HepG2 (cell line): Measurements from ENCODE around the gene TLK1. TPM values are rescaled to one million over a fixed set of nuclear protein-coding genes. Genes with fewer than 3 reads are reported as not detected.

Source experiments
- ATM ChIP-seq: fragments of 450-650 bp; IDR thresholded peaks from 2 replicates; pipeline ENCODE4 v1.7.1; 2017; ENCODE audit warnings: mild to moderate bottlenecking, borderline replicate concordance
- CEBPG ChIP-seq: IDR thresholded peaks from 2 replicates; pipeline ENCODE4 v1.6.1; 2016
- CREM ChIP-seq, 2 experiments: sonication (generic) in 1 of 2; formaldehyde crosslinking in 1 of 2; IDR thresholded peaks; 2 replicates each; pipeline versions ENCODE4 v1.4.0 to v1.6.1; 2016 to 2020; ENCODE audit warnings: antibody characterized with exemption in 1 of 2, mild to moderate bottlenecking in 1 of 2, missing genetic modification reagents in 1 of 2
- E2F2 ChIP-seq: sonication (generic); formaldehyde crosslinking; IDR thresholded peaks from 2 replicates; pipeline ENCODE4 v1.4.0; 2020; ENCODE audit warnings: missing genetic modification reagents, borderline replicate concordance
- HIC2 ChIP-seq: sonication (generic); formaldehyde crosslinking; IDR thresholded peaks from 2 replicates; pipeline ENCODE4 v1.9.0; 2022; ENCODE audit warnings: low read depth, missing genetic modification reagents
- HNF4A ChIP-seq: sonication (generic); formaldehyde crosslinking; IDR thresholded peaks from 2 replicates; pipeline ENCODE4 v1.4.0; 2020; ENCODE audit warnings: missing genetic modification reagents
- HNF4G ChIP-seq, 2 experiments: sonication (generic) in 1 of 2; formaldehyde crosslinking in 1 of 2; IDR thresholded peaks; 2 replicates each; pipeline versions ENCODE4 v1.4.0 to v1.6.1; 2011 to 2020; ENCODE audit warnings: borderline replicate concordance in 2 of 2, low read depth in 2 of 2, mild to moderate bottlenecking in 2 of 2, low read length in 1 of 2, missing genetic modification reagents in 1 of 2, moderate library complexity in 1 of 2
- KMT2A ChIP-seq: sonication (generic); formaldehyde crosslinking; IDR thresholded peaks from 2 replicates; pipeline ENCODE4 v1.4.0; 2020; ENCODE audit warnings: missing genetic modification reagents
- MAF1 ChIP-seq: sonication (generic); formaldehyde crosslinking; IDR thresholded peaks from 2 replicates; pipeline ENCODE4 v1.5.0; 2020; ENCODE audit warnings: missing genetic modification reagents, borderline replicate concordance
- MED1 ChIP-seq: sonication (generic); formaldehyde crosslinking; IDR thresholded peaks from 2 replicates; pipeline ENCODE4 v1.4.0; 2020; ENCODE audit warnings: missing genetic modification reagents
- MED8 ChIP-seq: sonication (generic); formaldehyde crosslinking; IDR thresholded peaks from 2 replicates; pipeline ENCODE4 v1.8.1; 2023; ENCODE audit warnings: mild to moderate bottlenecking, missing genetic modification reagents; ENCODE audit not compliant: insufficient replicate concordance
- MYC ChIP-seq: sonication (generic); formaldehyde crosslinking; IDR thresholded peaks from 2 replicates; pipeline ENCODE4 v1.9.0; 2021; ENCODE audit warnings: missing genetic modification reagents, borderline replicate concordance
- NCOA5 ChIP-seq: sonication (generic); formaldehyde crosslinking; IDR thresholded peaks from 2 replicates; pipeline ENCODE4 v1.4.0; 2020; ENCODE audit warnings: missing genetic modification reagents
- NONO ChIP-seq, 2 experiments: fragments of 450-650 bp in 1 of 2; sonication (generic) in 1 of 2; formaldehyde crosslinking in 1 of 2; IDR thresholded peaks in 1 of 2; conservative IDR thresholded peaks in 1 of 2; 2 replicates each; pipeline versions ENCODE4 v1.6.1 to v1.8.0; 2017 to 2022; ENCODE audit warnings: mild to moderate bottlenecking in 1 of 2, missing genetic modification reagents in 1 of 2, moderate library complexity in 1 of 2
- NPAS2 ChIP-seq: sonication (generic); formaldehyde crosslinking; IDR thresholded peaks from 2 replicates; pipeline ENCODE4 v1.8.0; 2022; ENCODE audit warnings: mild to moderate bottlenecking, missing genetic modification reagents, borderline replicate concordance
- SMAD3 ChIP-seq: sonication (generic); formaldehyde crosslinking; IDR thresholded peaks from 2 replicates; pipeline ENCODE4 v1.4.0; 2020; ENCODE audit warnings: missing genetic modification reagents
- SMARCC2 ChIP-seq: fragments of 450-650 bp; IDR thresholded peaks from 2 replicates; pipeline ENCODE4 v1.6.1; 2017; ENCODE audit warnings: antibody characterized with exemption, mild to moderate bottlenecking
- STAG1 ChIP-seq: sonication (generic); formaldehyde crosslinking; IDR thresholded peaks from 2 replicates; pipeline ENCODE4 v1.4.0; 2020; ENCODE audit warnings: missing genetic modification reagents
- TBX2 ChIP-seq: sonication (generic); formaldehyde crosslinking; IDR thresholded peaks from 2 replicates; pipeline ENCODE4 v1.5.0; 2020; ENCODE audit warnings: missing genetic modification reagents, mild to moderate bottlenecking, borderline replicate concordance
- TCF7 ChIP-seq: sonication (generic); IDR thresholded peaks from 2 replicates; pipeline ENCODE4 v1.6.1; 2016; ENCODE audit warnings: antibody characterized with exemption, low read depth
- THAP11 ChIP-seq: IDR thresholded peaks from 2 replicates; pipeline ENCODE4 v1.6.1; 2016; ENCODE audit warnings: missing biosample characterization, missing genetic modification reagents
- ZNF235 ChIP-seq: sonication (generic); formaldehyde crosslinking; IDR thresholded peaks from 2 replicates; pipeline ENCODE4 v1.8.1; 2023; ENCODE audit warnings: mild to moderate bottlenecking, missing genetic modification reagents, borderline replicate concordance
- ZNF331 ChIP-seq: sonication (generic); formaldehyde crosslinking; IDR thresholded peaks from 2 replicates; pipeline ENCODE4 v1.4.0; 2020; ENCODE audit warnings: missing genetic modification reagents
- ZNF343 ChIP-seq: sonication (generic); formaldehyde crosslinking; IDR thresholded peaks from 2 replicates; pipeline ENCODE4 v1.4.0; 2020; ENCODE audit warnings: mild to moderate bottlenecking, missing genetic modification reagents
- ZNF382 ChIP-seq: sonication (generic); formaldehyde crosslinking; IDR thresholded peaks from 2 replicates; pipeline ENCODE4 v1.5.0; 2020; ENCODE audit warnings: missing genetic modification reagents, mild to moderate bottlenecking, borderline replicate concordance
- ZNF44 ChIP-seq: sonication (generic); formaldehyde crosslinking; IDR thresholded peaks from 2 replicates; pipeline ENCODE4 v1.5.1; 2020; ENCODE audit warnings: mild to moderate bottlenecking, missing genetic modification reagents
- ZNF468 ChIP-seq: sonication (generic); formaldehyde crosslinking; IDR thresholded peaks from 2 replicates; pipeline ENCODE4 v1.8.0; 2022; ENCODE audit warnings: mild to moderate bottlenecking, moderate library complexity, missing genetic modification reagents
- ZNF775 ChIP-seq: sonication (generic); formaldehyde crosslinking; IDR thresholded peaks from 2 replicates; pipeline ENCODE4 v1.4.0; 2020; ENCODE audit warnings: missing genetic modification reagents, mild to moderate bottlenecking, moderate library complexity, borderline replicate concordance
- polyA plus RNA-seq, 8 experiments: library from polyadenylated mRNA; depleted of rRNA in 3 of 8; stranded (reverse) in 7 of 8; unstranded in 1 of 8; fragments of >200 nt; fragmentation: Illumina TruSeq in 4 of 8; extraction: Trizol in 4 of 8; gene quantifications; 2 replicates each; pipeline versions ENCODE4 v1.2.1 to v1.2.3, GENCODE V29; 2011 to 2016; ENCODE audit warnings: low read depth in 4 of 8, missing spikeins in 1 of 8, mixed read lengths in 1 of 8; ENCODE audit not compliant: insufficient read depth in 1 of 8
- total RNA-seq, 5 experiments: library from RNA; depleted of rRNA; stranded (reverse); fragments of >200 nt; fragmentation: Illumina TruSeq; extraction: Trizol; gene quantifications; 2 replicates each; pipeline ENCODE4 v1.2.3, GENCODE V29; 2016; ENCODE audit warnings: low read depth in 1 of 5

The TLK1 gene
- total and polyA plus RNA-seq, 2 of the 13 experiments (the other 11 are each of a cell fraction or from before 2014, with no cell fraction given): 16.8 to 28.7 TPM

GRCh38 chr2:170975127-170975942 lies 185.4 kb downstream of the TLK1 start (continued):
- TF ChIP-seq E2F2 (CRISPR knock-in tag): no peak
- TF ChIP-seq SMAD3: no peak
- peak; percentile 86; the same call in 1 of the 2 replicates for TF ChIP-seq HNF4A
- no peak for TF ChIP-seq ZNF331 (CRISPR knock-in tag)
- TF ChIP-seq ZNF468 (CRISPR knock-in tag): no peak
- no peak for TF ChIP-seq MED8 (CRISPR knock-in tag)
- TF ChIP-seq ZNF775 (CRISPR knock-in tag): no peak
- peak; percentile 63; the same call in 1 of the 2 replicates for TF ChIP-seq ZNF343 (CRISPR knock-in tag)
- no peak for TF ChIP-seq ZNF235 (CRISPR knock-in tag)
- TF ChIP-seq ZNF44: no peak
- peak; percentile 96 for TF ChIP-seq HIC2 (CRISPR knock-in tag)
- TF ChIP-seq ATM: no peak
- 0 out of 2 replicates have a peak, but pooled peaks have one; percentile 23 for TF ChIP-seq STAG1 (CRISPR knock-in tag)
- no peak for TF ChIP-seq NCOA5 (CRISPR knock-in tag)
- no peak for TF ChIP-seq CEBPG (CRISPR knock-in tag)
- TF ChIP-seq THAP11 (CRISPR knock-in tag): no peak
- no peak for TF ChIP-seq NONO (IDR thresholded peaks at IDR 0.05)
- TF ChIP-seq NONO (CRISPR knock-in tag; conservative IDR thresholded peaks at IDR 0.05): no peak
- TF ChIP-seq ZNF382 (CRISPR knock-in tag): no peak
- no peak for TF ChIP-seq NPAS2 (CRISPR knock-in tag)
- TF ChIP-seq SMARCC2: no peak; the same call in 1 of the 2 replicates
- TF ChIP-seq MED1 (CRISPR knock-in tag): no peak
- no peak for TF ChIP-seq TCF7
- TF ChIP-seq KMT2A: 0 out of 2 replicates have a peak, but pooled peaks have one; percentile 12
- TF ChIP-seq MYC (CRISPR knock-in tag): peak; percentile 58; the same call in 1 of the 2 replicates
- peak; percentile 54 for TF ChIP-seq HNF4G (IDR thresholded peaks at IDR 0.05; ENCODE audit: borderline replicate concordance, low read depth, low read length)
- peak; percentile 73; the same call in 1 of the 2 replicates for TF ChIP-seq HNF4G (CRISPR knock-in tag; IDR thresholded peaks at IDR 0.05; ENCODE audit: borderline replicate concordance, low read depth)
- no peak for TF ChIP-seq TBX2 (CRISPR knock-in tag)
- no peak for TF ChIP-seq MAF1
- no peak for TF ChIP-seq CREM (IDR thresholded peaks at IDR 0.05)
- no peak for TF ChIP-seq CREM (CRISPR knock-in tag; IDR thresholded peaks at IDR 0.05)
